Kidney (tissue), 14 donors: ENCODE data around the gene NT5C1A. TPM values are rescaled to one million over a fixed set of nuclear protein-coding genes. Genes with fewer than 3 reads are reported as not detected.

Experiments
- DNase-seq, 5 donors: peaks; one replicate each; pipeline ENCODE4 v3.0.0-alpha.2; 2013 to 2020
- FAIRE-seq: peaks from 2 replicates; lab custom pipeline; 2012; peaks lifted over from hg19 to GRCh38; lab: Jason Lieb, UNC
- H3K27ac ChIP-seq, 2 donors: one replicate each; pipeline ENCODE4 v1.7.0; 2013; ENCODE audit warnings: low read depth in 2 of 2, low read length in 2 of 2, inconsistent platforms in 1 of 2
- H3K27me3 ChIP-seq: one replicate; pipeline ENCODE4 v1.7.1; 2013; ENCODE audit warnings: low read length, inconsistent platforms; ENCODE audit not compliant: control insufficient read depth, insufficient read depth
- H3K36me3 ChIP-seq, 3 donors: one replicate each; pipeline versions ENCODE4 v1.7.0 to v1.7.1; 2013; ENCODE audit warnings: low read length in 3 of 3, control low read depth in 1 of 3, inconsistent platforms in 1 of 3; ENCODE audit not compliant: insufficient read depth in 3 of 3, control insufficient read depth in 2 of 3
- H3K4me1 ChIP-seq, 3 donors: one replicate each; pipeline versions ENCODE4 v1.7.0 to v1.7.1; 2013; ENCODE audit warnings: low read length in 3 of 3, inconsistent platforms in 1 of 3, low read depth in 1 of 3; ENCODE audit not compliant: control insufficient read depth in 2 of 3, insufficient read depth in 2 of 3
- H3K4me3 ChIP-seq, 3 donors: one replicate each; pipeline versions ENCODE4 v1.7.0 to v1.8.1; 2013; ENCODE audit warnings: low read length in 3 of 3, control low read depth in 1 of 3, inconsistent platforms in 1 of 3
- H3K9ac ChIP-seq, 3 donors: one replicate each; pipeline versions ENCODE4 v1.7.0 to v1.7.1; 2013; ENCODE audit warnings: low read length in 3 of 3, control low read depth in 1 of 3, inconsistent platforms in 1 of 3
- H3K9me3 ChIP-seq, 3 donors: one replicate each; pipeline versions ENCODE4 v1.7.0 to v1.7.1; 2013; ENCODE audit warnings: low read length in 3 of 3, control low read depth in 1 of 3, inconsistent platforms in 1 of 3; ENCODE audit not compliant: control insufficient read depth in 2 of 3, insufficient read depth in 1 of 3
- intact Hi-C: fragments of 100-400 bp; cut with DNase I; formaldehyde crosslinking; loops from one replicate; pipeline ENCODE4 v1.11.1; 2022
- polyA plus RNA-seq: library from polyadenylated mRNA; stranded (reverse); fragments of 350-450 nt; fragmentation: Illumina TruSeq; extraction: RNeasy Lipid Tissue Mini Kit (QIAGEN cat#74804); gene quantifications from one replicate; pipeline ENCODE4 v1.2.3, GENCODE V29; 2014; ENCODE audit warnings: low read depth, low replicate concordance; ENCODE audit not compliant: insufficient read depth
- total RNA-seq: library from RNA; stranded (reverse); fragmentation: NEBNext Ultra II Directional; extraction: Animal tissue kit (Norgen Biotek cat#: 25700); gene quantifications from one replicate; pipeline ENCODE4 v1.2.1, GENCODE V29; 2021
- TF ChIP-seq, protein P1 (sequence below): IDR thresholded peaks from 3 replicates; pipeline ENCODE4 v1.5.1; 2012; ENCODE audit warnings: mild to moderate bottlenecking, moderate library complexity, borderline replicate concordance; ENCODE audit not compliant: insufficient read depth; ENCODE audit errors: extremely low read depth
- donor health status: control.
- donor health status: control.
- donor health status: control.
- donor health status: control.
- donor health status: control.
- donor health status: DM: yes; HTN: yes; CAD: no.
- donor health status: Normal renal cell carcinoma (clear cell type).

NT5C1A gene
- total and polyA plus RNA-seq, 2 donors from 2014 or later = 0.62 to 2.0 TPM

GRCh38 chr1:39649636-39650185 is 22.2 kb downstream of the NT5C1A start:
- TF ChIP-seq, protein P1, sequence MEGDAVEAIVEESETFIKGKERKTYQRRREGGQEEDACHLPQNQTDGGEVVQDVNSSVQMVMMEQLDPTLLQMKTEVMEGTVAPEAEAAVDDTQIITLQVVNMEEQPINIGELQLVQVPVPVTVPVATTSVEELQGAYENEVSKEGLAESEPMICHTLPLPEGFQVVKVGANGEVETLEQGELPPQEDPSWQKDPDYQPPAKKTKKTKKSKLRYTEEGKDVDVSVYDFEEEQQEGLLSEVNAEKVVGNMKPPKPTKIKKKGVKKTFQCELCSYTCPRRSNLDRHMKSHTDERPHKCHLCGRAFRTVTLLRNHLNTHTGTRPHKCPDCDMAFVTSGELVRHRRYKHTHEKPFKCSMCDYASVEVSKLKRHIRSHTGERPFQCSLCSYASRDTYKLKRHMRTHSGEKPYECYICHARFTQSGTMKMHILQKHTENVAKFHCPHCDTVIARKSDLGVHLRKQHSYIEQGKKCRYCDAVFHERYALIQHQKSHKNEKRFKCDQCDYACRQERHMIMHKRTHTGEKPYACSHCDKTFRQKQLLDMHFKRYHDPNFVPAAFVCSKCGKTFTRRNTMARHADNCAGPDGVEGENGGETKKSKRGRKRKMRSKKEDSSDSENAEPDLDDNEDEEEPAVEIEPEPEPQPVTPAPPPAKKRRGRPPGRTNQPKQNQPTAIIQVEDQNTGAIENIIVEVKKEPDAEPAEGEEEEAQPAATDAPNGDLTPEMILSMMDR = no peak
- H3K4me1 ChIP-seq = peaks cover 0 to 14% (median 0%) of the 10 kb centered on the region in 3 donors
- no peak for FAIRE-seq
- H3K4me3 ChIP-seq = no peak overlapping the region
- no peaks in the 10 kb centered on the region for H3K27me3 ChIP-seq
- no peak overlapping the region for H3K9ac ChIP-seq
- DNase-seq = peak in 1 of 5 donors; percentile 46
- no peak overlapping the region for H3K27ac ChIP-seq
- intact Hi-C loops = no loop called here
- no peaks in the 10 kb centered on the region for H3K9me3 ChIP-seq
- H3K36me3 ChIP-seq = no peaks in the 10 kb centered on the region

- no peak overlapping the region for H3K4me3 ChIP-seq
- H3K9ac ChIP-seq = no peak overlapping the region
- FAIRE-seq = no peak
- intact Hi-C loops = no loop called here
- peaks cover 0 to 12% (median 0%) of the 10 kb centered on the region in 3 donors for H3K4me1 ChIP-seq
- no peak for DNase-seq
- H3K27ac ChIP-seq = no peak overlapping the region
- no peaks in the 10 kb centered on the region for H3K9me3 ChIP-seq
- H3K36me3 ChIP-seq = no peaks in the 10 kb centered on the region
- H3K27me3 ChIP-seq = no peaks in the 10 kb centered on the region
- TF ChIP-seq, protein P1 = no peak
These were observed 23.4 kb downstream of the NT5C1A start for GRCh38 chr1:39648496-39648895.

- Histone ChIP-seq H3K4me3 (no peak overlapping the region), H3K9ac (no peak overlapping the region), H3K4me1 (peaks cover 0 to 9% (median 0%) of the 10 kb centered on the region in 3 donors), H3K36me3 (no peaks in the 10 kb centered on the region), H3K27ac (peak overlapping the region in 1 of 2 donors; percentile 51), H3K9me3 (no peaks in the 10 kb centered on the region), H3K27me3 (no peaks in the 10 kb centered on the region)
- TF ChIP-seq, protein P1 = no peak
- intact Hi-C loops = no loop called here
- DNase-seq (no peak), FAIRE-seq (no peak)
These were observed 24.7 kb downstream of the NT5C1A start for GRCh38 chr1:39647247-39647646.
